RPMI8226 (cell line): ENCODE measurements around the gene KPNB1.

ENCODE experiments used
- DNase-seq: peaks from one replicate; pipeline ENCODE4 v3.0.0-alpha.2; 2015

The KPNB1 gene

GRCh38 chr17:47698749-47699535 is 49.2 kb downstream of the KPNB1 start:
- peak; percentile 63 for DNase-seq

- no peak for DNase-seq
Measured at GRCh38 chr17:47699536-47699840, 49.8 kb downstream of the KPNB1 start.

GRCh38 chr17:47700471-47701449 is 51.0 kb downstream of the KPNB1 start:
- no peak for DNase-seq

- DNase-seq: no peak
Measured at GRCh38 chr17:47701608-47702007, 51.9 kb downstream of the KPNB1 start.

GRCh38 chr17:47702391-47702995 is 52.8 kb downstream of the KPNB1 start:
- DNase-seq: no peak

- no peak for DNase-seq
Measured at GRCh38 chr17:47703191-47703591, 53.5 kb downstream of the KPNB1 start.

GRCh38 chr17:47703671-47704070 is 54.0 kb downstream of the KPNB1 start:
- DNase-seq: no peak

- no peak for DNase-seq
Measured at GRCh38 chr17:47704116-47704515, 54.4 kb downstream of the KPNB1 start.

- DNase-seq: no peak
Measured at GRCh38 chr17:47704736-47705135, 55.0 kb downstream of the KPNB1 start.

GRCh38 chr17:47705536-47706530 is 56.1 kb downstream of the KPNB1 start:
- peak; percentile 45 for DNase-seq

GRCh38 chr17:47707056-47707804 is 57.5 kb downstream of the KPNB1 start:
- DNase-seq: no peak

- no peak for DNase-seq
Measured at GRCh38 chr17:47707884-47708283, 58.2 kb downstream of the KPNB1 start.

GRCh38 chr17:47708312-47708863 is 58.7 kb downstream of the KPNB1 start:
- no peak for DNase-seq

- DNase-seq: no peak
Measured at GRCh38 chr17:47708864-47709541, 59.3 kb downstream of the KPNB1 start.

GRCh38 chr17:47709594-47709993 is 59.9 kb downstream of the KPNB1 start:
- DNase-seq: no peak

GRCh38 chr17:47711366-47712099 is 61.8 kb downstream of the KPNB1 start:
- no peak for DNase-seq

- peak; percentile 46 for DNase-seq
Measured at GRCh38 chr17:47712330-47713023, 62.8 kb downstream of the KPNB1 start.

- DNase-seq: peak; percentile 72
Measured at GRCh38 chr17:47713980-47714700, 64.4 kb downstream of the KPNB1 start.
